GM18517 (cell line): ENCODE results near the gene PAX2.

Experiments
- ATAC-seq: cut with Tn5 transposase; IDR thresholded peaks from one replicate; pipeline ENCODE4 v1.9.1; 2021; ENCODE audit warnings: mild to moderate bottlenecking, moderate library complexity; ENCODE audit not compliant: unreplicated experiment

PAX2 gene

GRCh38 chr10:100873827-100874326 is 128.5 kb downstream of the PAX2 start:
- no peak for ATAC-seq

DNA sequence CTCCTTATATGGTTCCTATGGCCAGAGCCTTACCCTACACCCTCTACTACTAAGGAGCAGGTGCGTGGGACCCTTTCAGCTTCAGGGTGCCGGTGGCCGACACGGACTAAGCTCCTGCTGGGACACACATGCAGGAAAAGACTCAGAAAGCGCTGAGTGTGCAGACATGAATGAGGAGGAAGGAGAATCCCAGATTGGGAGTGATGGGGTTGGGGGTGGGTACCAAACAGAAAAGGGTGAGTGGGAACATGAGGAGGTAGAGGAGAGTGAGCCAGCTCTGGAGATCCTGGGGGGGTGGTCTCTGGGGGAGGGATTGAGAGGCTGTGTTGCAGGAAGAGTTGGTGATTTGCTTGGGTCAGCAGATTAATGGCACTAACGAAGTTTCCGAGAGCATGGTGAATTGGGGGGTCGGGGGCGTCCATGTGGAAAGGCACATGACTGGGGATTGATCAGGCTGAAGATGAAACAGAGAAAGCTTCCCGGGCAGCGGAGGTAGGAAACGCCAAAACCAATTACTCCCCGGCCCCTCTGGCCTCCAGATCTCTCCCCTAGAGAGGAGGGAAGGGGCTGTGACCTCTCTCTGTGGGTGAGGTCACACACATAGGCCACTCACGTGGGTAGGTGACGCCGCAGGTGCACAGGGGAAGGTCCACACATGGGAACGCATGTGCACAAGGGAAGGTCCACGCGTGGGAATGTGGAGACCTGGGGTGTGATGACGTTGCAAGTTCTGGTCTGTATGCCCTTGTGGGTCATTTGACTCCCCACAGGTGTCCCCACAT is 129.5 kb downstream of the PAX2 start:
- no peak for ATAC-seq

GRCh38 chr10:100875484-100876166 is 130.2 kb downstream of the PAX2 start:
- ATAC-seq, result no peak

DNA sequence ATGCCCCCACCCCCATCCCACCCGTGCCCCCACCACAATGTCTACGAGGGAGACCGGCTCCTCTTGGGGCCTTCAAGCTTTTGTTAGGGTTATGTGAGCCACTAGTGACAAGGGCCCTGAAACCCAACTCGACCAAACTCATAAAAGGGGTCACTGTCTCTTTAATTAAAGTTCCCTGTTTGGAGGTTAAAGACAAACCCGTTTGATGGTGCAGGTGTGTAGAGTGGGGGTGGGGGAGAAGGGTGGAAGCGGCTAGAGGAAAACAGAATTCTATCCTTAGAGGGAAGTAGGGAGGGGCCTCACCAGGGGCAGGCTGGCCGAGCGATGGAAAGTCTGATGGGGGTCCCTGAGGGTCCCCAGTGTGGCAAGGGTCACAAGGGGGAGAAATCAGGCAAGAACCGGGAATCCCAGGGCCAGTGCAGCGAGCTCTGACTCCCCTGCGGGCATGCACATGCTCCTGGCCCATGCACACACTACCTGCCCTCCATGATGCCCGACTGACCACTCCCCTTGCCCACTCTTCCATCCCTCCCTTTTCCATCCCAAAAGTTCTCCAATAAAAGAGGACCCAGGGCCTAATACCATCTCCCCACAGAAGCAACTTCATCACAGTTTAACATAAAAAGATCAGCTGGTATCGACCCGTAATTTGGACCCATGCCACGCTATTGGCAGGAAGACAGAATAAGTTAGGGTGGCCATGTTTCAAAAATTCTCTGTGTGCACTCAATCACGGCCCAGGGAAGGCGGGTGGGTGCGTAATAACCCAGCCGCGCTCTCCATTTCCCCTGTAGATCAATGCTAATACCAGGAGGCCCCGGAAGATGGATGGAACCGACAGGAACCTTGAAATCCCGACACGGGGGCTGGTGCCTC is 131.4 kb downstream of the PAX2 start:
- no peak for ATAC-seq

GRCh38 chr10:100877461-100877850 is 132.1 kb downstream of the PAX2 start:
- ATAC-seq, result no peak

DNA sequence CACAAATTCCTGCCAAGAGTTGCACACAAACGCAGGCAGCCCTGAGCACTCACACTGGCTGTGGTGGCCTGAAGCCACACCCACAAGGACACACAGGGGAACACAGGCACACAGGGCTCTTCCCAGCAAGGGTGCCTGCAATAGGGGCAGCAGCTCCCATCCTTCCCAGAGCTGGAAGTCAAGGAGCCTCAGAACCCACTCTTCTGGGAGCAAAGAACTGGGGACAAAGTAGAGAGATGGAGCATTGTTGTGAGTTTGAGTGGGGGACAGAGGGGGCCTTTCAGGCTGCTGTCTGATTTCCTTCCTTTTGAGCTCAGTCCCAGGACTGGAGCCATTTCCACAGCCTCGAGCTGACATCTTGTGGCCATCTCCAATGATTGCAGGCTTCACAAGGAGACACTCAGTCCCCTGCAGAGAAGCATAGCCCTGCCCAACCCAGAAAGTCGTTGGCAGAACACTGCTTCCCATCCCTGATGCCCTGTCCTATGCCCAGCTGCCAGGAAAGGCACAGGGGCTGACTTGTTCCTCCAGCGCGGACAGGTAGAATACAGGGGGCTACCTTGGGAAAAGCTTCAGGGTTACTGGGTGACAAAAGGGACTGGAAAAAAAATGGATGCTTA is 133.0 kb downstream of the PAX2 start:
- no peak for ATAC-seq
